ENCODE results near the gene HYAL4.
"Not testable (repeated sequence)": the region's sequence is repeated elsewhere in the genome, so short reads cannot be mapped to it uniquely, and the experiment has no call there.

The HYAL4 gene

GRCh38 chr7:123844712-123845219 is at the start of gene HYAL4:
TSS of gene HYAL4 (plus strand) at chr7:123845169. CDS start at chr7:123868274, 23,105 bp downstream.
- DNase-seq, result no peak

- DNase-seq, result no peak
These were observed 49.1 kb upstream of the HYAL4 start for GRCh38 chr7:123795917-123796316.

GRCh38 chr7:123796568-123796967 is 48.4 kb upstream of the HYAL4 start:
- DNase-seq, result no peak

GRCh38 chr7:123797673-123798531 is 47.1 kb upstream of the HYAL4 start:
- DNase-seq, result no peak

- DNase-seq, result no peak
These were observed 46.3 kb upstream of the HYAL4 start for GRCh38 chr7:123798532-123799188.

- no peak for DNase-seq
These were observed 42.7 kb upstream of the HYAL4 start for GRCh38 chr7:123802249-123802648.

- no peak for DNase-seq
These were observed 39.7 kb upstream of the HYAL4 start for GRCh38 chr7:123805287-123805686.

GRCh38 chr7:123809471-123809870 is 35.5 kb upstream of the HYAL4 start:
- no peak for DNase-seq

- no peak for DNase-seq
These were observed 33.9 kb upstream of the HYAL4 start for GRCh38 chr7:123811056-123811455.

- no peak for DNase-seq
These were observed 28.1 kb upstream of the HYAL4 start for GRCh38 chr7:123816916-123817315.

- no peak for DNase-seq
These were observed 26.0 kb upstream of the HYAL4 start for GRCh38 chr7:123819001-123819400.

- not testable (repeated sequence) for DNase-seq
These were observed 25.2 kb upstream of the HYAL4 start for GRCh38 chr7:123819795-123820194.

- DNase-seq, result no peak
These were observed 24.1 kb upstream of the HYAL4 start for GRCh38 chr7:123820864-123821263.

- DNase-seq, result no peak
These were observed 23.6 kb upstream of the HYAL4 start for GRCh38 chr7:123821320-123821719.

- no peak for DNase-seq
These were observed 20.8 kb upstream of the HYAL4 start for GRCh38 chr7:123823898-123824753.

- no peak for DNase-seq
These were observed 20.3 kb upstream of the HYAL4 start for GRCh38 chr7:123824754-123825067.

- no peak for DNase-seq
These were observed 16.2 kb upstream of the HYAL4 start for GRCh38 chr7:123828805-123829204.

GRCh38 chr7:123836656-123837055 is 8.3 kb upstream of the HYAL4 start:
- DNase-seq, result no peak

GRCh38 chr7:123839106-123839505 is 5.9 kb upstream of the HYAL4 start:
- not testable (repeated sequence) for DNase-seq

- not testable (repeated sequence) for DNase-seq
These were observed 827 bp upstream of the HYAL4 start for GRCh38 chr7:123844142-123844541.

- DNase-seq, result no peak
These were observed 851 bp downstream of the HYAL4 start for GRCh38 chr7:123845823-123846216.

- DNase-seq, result no peak
These were observed 1.4 kb downstream of the HYAL4 start for GRCh38 chr7:123846217-123846891.

- DNase-seq, result no peak
These were observed 2.9 kb downstream of the HYAL4 start for GRCh38 chr7:123847868-123848267.
